PC-9 (cell line): ENCODE measurements around the gene CDH13. TPM values are rescaled to one million over a fixed set of nuclear protein-coding genes. Genes with fewer than 3 reads are reported as not detected.

Experiments used
- BruUV-seq: library from RNA; stranded (reverse); fragments of 400-500 nt; replicated peaks from 2 replicates; lab custom pipeline; 2021; lab: Mats Ljungman, UMichigan
- CTCF ChIA-PET: fragments of 300-600 bp; sonication (Branson Sonifier 250); formaldehyde crosslinking; loops from one replicate; lab custom pipeline; 2022; ENCODE audit warnings: antibody characterized with exemption; lab: Charles Lee
- POLR2A ChIA-PET: fragments of 300-600 bp; sonication (Branson Sonifier 250); formaldehyde crosslinking; loops from one replicate; lab custom pipeline; 2022; ENCODE audit warnings: antibody characterized with exemption; ENCODE audit not compliant: unreplicated experiment; lab: Charles Lee
- DNase-seq, 2 experiments: peaks; one replicate each; pipeline versions ENCODE4 v3.0.0 to v3.0.0-alpha.2; 2015 to 2022; ENCODE audit warnings: mixed read lengths in 1 of 2
- H2AFZ ChIP-seq: fragments of 200-600 bp; sonication (generic); 2 replicates; pipeline ENCODE4 v1.8.1; 2017; ENCODE audit warnings: antibody characterized with exemption
- H3F3A ChIP-seq: fragments of 200-600 bp; sonication (generic); 2 replicates; pipeline ENCODE4 v1.8.1; 2017; ENCODE audit warnings: antibody characterized with exemption, mild to moderate bottlenecking, low read depth; ENCODE audit not compliant: insufficient read depth
- H3K27ac ChIP-seq: fragments of 200-600 bp; sonication (generic); 2 replicates; pipeline ENCODE4 v1.6.1; 2016; ENCODE audit warnings: mixed run types
- H3K27me3 ChIP-seq: fragments of 200-600 bp; sonication (generic); 2 replicates; pipeline ENCODE4 v1.6.1; 2016; ENCODE audit warnings: low read depth, mixed run types; ENCODE audit not compliant: insufficient read depth
- H3K36me3 ChIP-seq: fragments of 200-600 bp; sonication (generic); 2 replicates; pipeline ENCODE4 v1.6.1; 2016; ENCODE audit warnings: low read depth, mixed run types
- H3K4me1 ChIP-seq: fragments of 200-600 bp; sonication (generic); replicated peaks from 2 replicates; pipeline ENCODE4 v1.6.1; 2016; ENCODE audit warnings: mixed run types; ENCODE audit not compliant: insufficient read depth
- H3K4me2 ChIP-seq: fragments of 200-600 bp; sonication (generic); 2 replicates; pipeline ENCODE4 v1.6.1; 2017; ENCODE audit warnings: mixed run types
- H3K4me3 ChIP-seq: fragments of 200-600 bp; sonication (generic); 2 replicates; pipeline ENCODE4 v1.6.1; 2016; ENCODE audit warnings: mixed run types
- H3K79me2 ChIP-seq: fragments of 200-600 bp; sonication (generic); 2 replicates; pipeline ENCODE4 v1.6.1; 2017; ENCODE audit warnings: low read depth, mixed run types
- H3K9me2 ChIP-seq: fragments of 200-600 bp; sonication (generic); 2 replicates; pipeline ENCODE4 v1.8.1; 2017; ENCODE audit warnings: mild to moderate bottlenecking; ENCODE audit not compliant: insufficient read depth
- H3K9me3 ChIP-seq: fragments of 200-600 bp; sonication (generic); 2 replicates; pipeline ENCODE4 v1.8.1; 2016; ENCODE audit warnings: low read depth; ENCODE audit not compliant: insufficient read depth
- H4K20me1 ChIP-seq: fragments of 200-600 bp; sonication (generic); 2 replicates; pipeline ENCODE4 v1.8.1; 2017; ENCODE audit not compliant: insufficient read depth
- CTCF ChIP-seq: fragments of 200-600 bp; sonication (generic); conservative IDR thresholded peaks from 2 replicates; pipeline ENCODE4 v1.6.1; 2017; ENCODE audit warnings: mixed run types, antibody characterized with exemption, mild to moderate bottlenecking, moderate library complexity
- EZH2 ChIP-seq: fragments of 200-600 bp; sonication (generic); IDR thresholded peaks from 2 replicates; pipeline ENCODE4 v1.8.0; 2017; ENCODE audit warnings: antibody characterized with exemption, low read depth
- intact Hi-C: fragments of 100-400 bp; cut with micrococcal nuclease; formaldehyde crosslinking; loops from one replicate; pipeline ENCODE4 v1.10.0; 2022; ENCODE audit not compliant: unreplicated experiment
- total RNA-seq: library from RNA; stranded (reverse); gene quantifications from 2 replicates; pipeline ENCODE4 v1.2.3, GENCODE V29; 2021

CDH13 gene
- total RNA-seq, 1 experiment from 2014 or later: 0.24 TPM

- Histone ChIP-seq H3K27ac (no peak overlapping the region), H3K36me3 (no peaks in the 10 kb centered on the region), H2AFZ (no peak overlapping the region), H3K4me1 (no peaks in the 10 kb centered on the region), H3K9me2 (no peaks in the 10 kb centered on the region), H3K4me3 (no peak overlapping the region), H3K79me2 (no peaks in the 10 kb centered on the region), H3K27me3 (peaks cover 16% of the 10 kb centered on the region; the same call in 1 of the 2 replicates), H3K9me3 (no peaks in the 10 kb centered on the region), H3K4me2 (no peak overlapping the region), H4K20me1 (no peaks in the 10 kb centered on the region; the same call in 1 of the 2 replicates), H3F3A (no peaks in the 10 kb centered on the region)
- CTCF ChIA-PET: no interaction called here
- intact Hi-C loops: no loop called here
- no peak for DNase-seq
- no TSS peak for BruUV-seq
- POLR2A ChIA-PET: no interaction called here
- no peak for TF ChIP-seq CTCF
These were observed 14.5 kb upstream of the CDH13 start for GRCh38 chr16:82612263-82612662.

GRCh38 chr16:82616356-82616755 lies 10.4 kb upstream of the CDH13 start:
- Histone ChIP-seq H3K4me3 (no peak overlapping the region), H3K9me2 (no peaks in the 10 kb centered on the region), H3K36me3 (no peaks in the 10 kb centered on the region), H3K4me1 (no peaks in the 10 kb centered on the region), H2AFZ (no peak overlapping the region), H3K4me2 (no peak overlapping the region), H3F3A (no peaks in the 10 kb centered on the region), H3K27ac (no peak overlapping the region), H3K9me3 (no peaks in the 10 kb centered on the region), H3K27me3 (peaks cover 13% of the 10 kb centered on the region; the same call in 1 of the 2 replicates), H3K79me2 (no peaks in the 10 kb centered on the region), H4K20me1 (no peaks in the 10 kb centered on the region; the same call in 1 of the 2 replicates)
- intact Hi-C loops: no loop called here
- no peak for TF ChIP-seq EZH2
- TF ChIP-seq CTCF: no peak
- no peak for DNase-seq
- BruUV-seq: no TSS peak
- ChIA-PET POLR2A (no interaction called here), CTCF (no interaction called here)

- Histone ChIP-seq H3K9me2 (no peaks in the 10 kb centered on the region), H4K20me1 (no peaks in the 10 kb centered on the region), H3K36me3 (no peaks in the 10 kb centered on the region), H3K27ac (no peak overlapping the region), H3K9me3 (no peaks in the 10 kb centered on the region), H3K4me1 (no peaks in the 10 kb centered on the region), H3K4me2 (no peak overlapping the region), H3K79me2 (no peaks in the 10 kb centered on the region), H3K27me3 (peaks cover 17% of the 10 kb centered on the region), H3K4me3 (no peak overlapping the region), H2AFZ (no peak overlapping the region), H3F3A (no peaks in the 10 kb centered on the region)
- CTCF ChIA-PET: no interaction called here
- POLR2A ChIA-PET: no interaction called here
- no TSS peak for BruUV-seq
- TF ChIP-seq EZH2 (no peak), CTCF (no peak)
- intact Hi-C loops: no loop called here
- no peak for DNase-seq
These were observed 5.0 kb upstream of the CDH13 start for GRCh38 chr16:82621781-82622180.
